Mammary epithelial cell (primary cell): ENCODE data around the gene SENP6.

Experiments
- CTCF ChIP-seq, 2 donors: IDR thresholded peaks in 1 of 2; conservative IDR thresholded peaks in 1 of 2; 2 replicates each; pipeline ENCODE4 v1.5.1; 2011 to 2012; ENCODE audit warnings: inconsistent platforms in 2 of 2, low read length in 2 of 2, mild to moderate bottlenecking in 2 of 2, control low read depth in 1 of 2, low read depth in 1 of 2; ENCODE audit not compliant: insufficient read depth in 1 of 2; ENCODE audit errors: extremely low read depth in 1 of 2
- EZH2 ChIP-seq: IDR thresholded peaks from 2 replicates; pipeline ENCODE4 v1.6.1; 2012; ENCODE audit warnings: low read length, inconsistent platforms, borderline replicate concordance

- no peak for TF ChIP-seq CTCF (conservative IDR thresholded peaks at IDR 0.05 in 1 of 2, IDR thresholded peaks at IDR 0.05 in 1 of 2; ENCODE audit: extremely low read depth in 1 of 2, insufficient read depth in 1 of 2, low read depth in 1 of 2, low read length in 2 of 2)
- no peak for TF ChIP-seq EZH2
Observed at GRCh38 chr6:75557068-75557467, 44.6 kb upstream of the SENP6 start.
